GM20431 (cell line): ENCODE data around the gene RELN.
"Not testable (repeated sequence)": the region's sequence is repeated elsewhere in the genome, so short reads cannot be mapped to it uniquely, and the experiment has no call there.

ENCODE experiments used
- in situ Hi-C: fragments of 300-500 bp; cut with MseI, MboI; formaldehyde crosslinking; loops from one replicate; pipeline ENCODE4 v1.15.0; 2020; ENCODE audit warnings: low sequenced_read_pairs; ENCODE audit not compliant: unreplicated experiment

The RELN gene

DNA sequence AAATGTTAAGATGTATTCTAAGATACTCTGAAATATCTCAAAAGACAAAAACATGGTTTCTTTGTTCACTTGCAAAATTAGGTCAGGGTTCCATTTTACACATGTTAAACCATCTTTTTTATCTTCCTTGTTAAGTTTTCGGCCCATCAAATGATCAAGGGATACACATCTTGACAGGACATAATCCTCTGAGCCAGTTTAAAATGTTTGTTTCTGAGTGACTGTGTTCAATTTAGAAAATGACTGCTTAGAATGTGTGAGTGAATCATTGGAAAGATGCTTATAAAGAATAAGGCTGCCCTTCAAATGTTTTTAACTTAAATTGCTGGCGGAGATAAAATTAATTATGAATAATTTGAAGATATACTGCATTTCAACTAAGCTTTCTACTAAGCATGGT is 447.5 kb downstream of the RELN start:
- in situ Hi-C loops, result no loop called here

DNA sequence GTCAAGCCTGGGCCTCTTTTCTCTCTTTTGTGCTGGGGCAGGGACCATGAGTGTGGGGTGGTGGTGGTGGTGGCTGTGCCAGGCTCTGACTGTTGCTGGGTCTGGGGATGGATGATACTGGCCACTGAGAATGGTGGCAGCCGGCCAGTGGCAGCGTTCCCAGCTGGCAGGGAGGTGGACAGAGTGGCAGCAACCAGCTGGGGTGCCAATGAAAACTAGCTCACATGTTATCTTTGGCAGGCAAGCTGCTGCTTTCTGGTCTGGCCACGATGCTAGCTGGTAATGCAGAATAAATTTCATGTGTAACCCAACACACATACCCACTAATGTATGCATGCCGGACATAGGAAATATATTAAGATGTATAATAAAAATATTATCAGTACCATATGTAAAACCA is 448.4 kb downstream of the RELN start:
- in situ Hi-C loops, result no loop called here

DNA sequence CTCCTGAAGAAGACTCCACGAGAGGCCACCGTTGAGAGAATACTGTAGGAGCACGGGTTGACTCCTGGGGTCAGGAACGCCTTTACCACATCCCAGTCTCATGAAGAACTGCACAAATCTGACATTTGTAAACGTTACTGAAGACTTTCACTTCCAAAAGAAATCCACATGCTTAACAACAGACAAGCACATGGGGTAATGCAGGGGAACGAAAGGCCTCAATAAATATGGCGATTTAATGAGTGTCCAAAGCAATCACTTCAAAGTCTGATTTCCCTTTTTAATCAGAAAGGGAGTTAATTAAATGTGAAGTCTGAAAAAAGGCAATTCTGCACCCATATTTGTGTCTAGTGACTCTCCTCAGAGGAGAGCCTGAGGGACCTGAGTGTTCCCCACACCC is 449.1 kb downstream of the RELN start:
- in situ Hi-C loops, result no loop called here

DNA sequence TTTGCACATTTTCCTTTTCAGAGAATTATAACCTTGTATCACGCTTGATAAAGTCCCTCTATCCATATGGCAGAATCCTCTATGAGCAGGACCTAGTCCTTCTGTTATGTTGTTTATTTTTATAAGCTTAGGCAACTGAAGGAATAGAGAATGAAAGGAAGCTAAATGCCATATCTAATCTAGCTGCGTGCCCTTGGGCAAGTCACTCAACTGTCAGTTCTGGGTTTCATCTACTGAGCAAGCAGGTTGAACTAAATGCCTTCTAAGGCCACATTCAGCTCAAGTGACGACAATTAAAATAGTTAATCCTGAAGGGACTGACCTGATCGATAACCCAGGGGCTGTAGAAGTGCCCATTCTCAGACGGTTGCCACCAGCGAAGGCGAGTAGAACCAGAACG is 449.6 kb downstream of the RELN start:
- in situ Hi-C loops, result no loop called here

DNA sequence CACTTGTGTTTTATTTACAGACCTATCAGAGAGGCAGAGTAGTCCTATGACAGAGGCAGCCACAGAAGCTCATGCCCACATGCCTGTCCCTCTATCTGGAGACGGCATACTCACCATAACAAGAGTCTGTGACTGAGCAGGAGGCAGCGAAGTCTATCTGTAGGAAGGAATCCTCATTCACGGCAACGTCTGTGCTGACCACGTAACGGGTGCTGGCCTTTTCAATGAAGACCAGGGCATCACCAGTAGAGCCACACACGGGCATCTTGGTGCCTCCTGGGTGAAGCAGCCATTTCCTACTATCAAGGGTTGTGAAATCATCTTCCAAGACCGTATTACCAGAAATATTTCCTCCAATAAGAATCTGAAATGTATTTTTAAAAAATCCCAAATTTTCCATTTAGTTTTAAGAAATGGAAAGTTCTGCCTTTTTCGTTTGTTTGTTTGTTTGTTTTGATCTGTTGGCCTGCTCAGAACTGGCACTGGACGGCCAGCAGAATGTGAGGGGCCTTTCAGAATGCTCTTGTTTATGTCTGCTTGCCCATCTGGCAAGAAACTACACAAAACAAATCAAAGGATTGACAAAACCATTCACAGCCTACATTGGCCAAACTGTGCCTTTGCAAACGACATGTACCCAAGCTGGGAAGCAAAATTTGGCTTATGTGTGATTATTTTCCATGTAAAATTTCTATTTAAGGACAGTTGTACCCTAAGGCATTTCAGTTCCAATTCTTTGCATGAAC is 450.3 kb downstream of the RELN start:
- in situ Hi-C loops, result no loop called here

DNA sequence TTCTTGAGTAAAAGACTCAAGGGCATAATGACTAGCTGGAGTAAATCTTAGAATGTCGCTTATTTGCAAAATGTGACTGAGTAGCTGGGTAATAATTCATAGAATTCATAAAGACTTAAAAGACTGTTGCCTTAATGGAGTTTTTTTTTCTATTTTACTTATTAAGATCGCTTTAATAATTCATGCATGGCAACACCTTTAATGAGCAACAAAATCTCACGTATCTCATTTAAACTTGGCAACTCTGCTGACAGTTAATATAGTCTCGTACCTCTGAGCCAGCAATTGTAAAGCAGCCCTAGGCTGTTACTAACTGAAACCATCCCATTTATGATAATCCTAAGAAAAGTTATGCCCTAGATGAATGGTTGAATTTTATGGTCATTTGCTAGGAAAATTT is 455.7 kb downstream of the RELN start:
- in situ Hi-C loops, result no loop called here

DNA sequence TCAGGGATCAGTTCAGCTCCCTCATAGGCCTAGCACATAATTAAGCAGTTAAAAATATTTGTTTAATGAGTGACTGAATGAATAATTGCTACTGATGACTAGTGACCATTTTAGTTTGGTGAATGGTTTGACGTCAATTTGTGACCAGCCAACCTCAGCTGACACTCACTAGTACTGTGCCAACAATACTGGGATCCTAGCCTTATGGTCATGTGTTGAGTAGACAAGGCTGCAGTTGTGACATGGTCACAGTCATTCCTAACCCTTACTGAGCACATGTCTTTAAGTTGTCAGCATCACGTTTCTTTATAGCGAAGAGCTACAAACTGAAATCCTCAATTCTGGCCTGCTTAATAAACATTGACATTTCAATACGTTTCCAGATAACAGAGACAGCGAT is 456.5 kb downstream of the RELN start:
- in situ Hi-C loops, result no loop called here

DNA sequence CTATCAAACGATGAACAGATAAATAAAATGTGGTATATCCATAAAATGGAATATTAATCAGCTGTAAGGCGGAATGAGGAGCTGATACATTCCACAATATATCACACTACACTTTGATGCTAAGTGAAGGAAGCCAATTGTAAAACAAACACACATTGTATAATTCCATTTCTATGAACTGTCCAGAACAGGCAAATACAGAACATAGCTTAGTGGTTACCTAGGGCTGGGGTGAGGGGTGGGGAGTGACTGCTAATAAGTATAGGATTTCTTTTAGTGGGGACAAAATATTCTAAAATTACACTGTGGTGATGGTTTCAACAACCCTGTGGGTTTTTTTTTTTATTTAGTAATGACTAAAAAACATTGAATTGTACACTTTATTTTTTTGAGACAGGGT is 461.3 kb downstream of the RELN start:
- in situ Hi-C loops, result no loop called here

DNA sequence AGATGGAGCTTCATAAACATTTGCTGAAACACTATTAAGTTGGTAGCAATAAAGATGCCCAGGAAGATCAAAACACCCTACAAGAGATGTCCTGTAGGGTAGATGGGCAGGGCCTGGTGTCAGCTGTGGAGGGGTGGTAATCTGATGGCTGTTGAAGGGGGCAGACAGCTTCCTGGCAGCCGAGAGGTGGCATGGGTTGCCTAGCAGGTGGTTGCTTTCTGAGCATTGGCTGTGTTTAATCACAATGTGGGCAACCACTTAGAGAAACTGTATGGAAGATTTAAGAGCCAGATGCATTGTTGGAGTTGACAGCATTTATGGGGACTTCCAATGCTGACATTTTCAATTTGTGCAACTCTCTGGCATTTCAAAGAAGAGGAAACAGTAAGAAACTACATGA is 463.5 kb downstream of the RELN start:
- in situ Hi-C loops, result no loop called here

DNA sequence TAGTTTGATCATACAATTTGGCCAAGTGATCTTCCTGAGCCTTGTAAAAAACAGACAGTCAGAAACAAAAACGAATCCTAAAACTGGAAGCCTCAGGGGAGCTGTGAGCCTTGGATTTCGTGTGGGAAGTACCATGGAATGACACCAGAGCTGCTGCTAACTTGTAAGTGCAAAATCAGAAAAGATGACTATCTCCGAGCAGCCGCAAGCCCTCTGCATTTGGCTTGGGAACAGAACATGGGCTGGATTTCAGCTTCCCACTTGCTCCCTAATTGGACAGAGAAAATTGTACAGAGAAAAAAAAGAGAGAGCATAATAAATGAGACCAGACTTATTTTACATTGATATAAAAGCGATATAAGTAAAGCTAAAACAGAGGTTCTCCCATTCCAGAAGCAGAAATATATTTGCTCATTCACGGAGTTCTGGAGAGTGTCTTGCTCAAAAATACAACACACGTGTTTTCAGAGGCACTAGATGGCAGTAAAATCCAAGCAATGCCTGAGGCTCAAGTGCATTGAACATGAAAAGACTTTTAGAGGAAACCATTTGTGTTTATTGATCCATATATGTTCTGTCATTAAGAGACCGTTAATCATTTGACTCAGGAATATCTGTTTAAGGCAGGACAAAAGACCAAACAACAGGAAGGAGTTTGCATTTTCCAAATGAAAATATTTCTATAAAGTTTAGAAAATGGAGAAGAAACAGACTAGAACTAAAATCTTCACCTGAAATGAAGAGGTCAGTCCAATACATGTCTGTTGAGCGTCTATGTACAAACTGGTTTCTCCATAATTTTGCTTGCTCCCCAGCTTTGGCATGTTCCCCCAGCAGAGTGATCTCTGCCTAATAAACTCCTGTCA is 465.2 kb downstream of the RELN start:
- in situ Hi-C loops, result no loop called here

DNA sequence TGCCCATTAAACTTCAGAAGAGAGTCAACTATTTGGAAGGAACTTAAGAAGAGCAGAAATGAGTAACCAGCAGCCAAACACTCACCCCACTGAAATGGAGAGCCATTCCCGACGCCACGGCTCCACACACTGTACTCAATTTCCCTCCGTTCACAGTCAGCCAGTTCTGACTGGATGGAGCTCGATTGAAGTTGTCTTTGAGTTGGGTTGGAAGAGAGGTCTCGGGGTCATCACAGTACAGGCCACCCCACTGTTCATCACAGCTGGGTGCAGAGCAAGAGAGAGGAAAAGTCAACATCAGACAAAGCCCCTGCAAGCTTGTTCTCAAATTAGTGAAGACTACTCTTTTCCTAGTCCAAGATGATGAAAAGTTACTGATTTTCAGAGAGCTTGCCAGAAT is 467.5 kb downstream of the RELN start:
- in situ Hi-C loops, result no loop called here

DNA sequence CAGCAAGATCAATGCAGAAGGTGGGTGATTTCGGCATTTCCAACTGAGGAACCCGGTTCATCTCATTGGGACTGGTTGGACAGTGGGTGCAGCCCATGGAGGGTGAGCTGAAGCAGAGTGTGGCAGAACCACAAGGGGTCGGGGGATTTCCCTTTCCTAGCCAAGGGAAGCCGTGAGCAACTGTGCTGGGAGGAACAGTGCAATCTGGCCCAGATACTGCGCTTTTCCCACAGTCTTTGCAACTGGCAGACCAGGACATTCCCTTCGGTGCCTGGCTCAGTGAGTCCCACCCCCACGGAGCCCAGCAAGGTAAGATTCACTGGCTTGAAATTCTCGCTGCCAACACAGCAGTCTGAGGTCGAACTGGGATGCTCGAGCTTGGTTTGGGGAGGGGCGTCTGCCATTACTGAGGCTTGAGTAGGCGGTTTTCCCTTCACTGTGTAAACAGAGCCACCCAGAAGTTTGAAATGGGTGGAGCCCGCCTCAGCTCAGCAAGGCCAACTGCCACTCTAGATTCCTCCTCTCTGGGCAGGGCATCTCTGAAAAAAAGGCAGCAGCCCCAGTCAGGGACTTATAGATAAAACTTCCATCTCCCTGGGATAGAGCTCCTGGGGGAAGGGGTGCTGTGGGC is 484.8 kb downstream of the RELN start:
- in situ Hi-C loops, result no loop called here

DNA sequence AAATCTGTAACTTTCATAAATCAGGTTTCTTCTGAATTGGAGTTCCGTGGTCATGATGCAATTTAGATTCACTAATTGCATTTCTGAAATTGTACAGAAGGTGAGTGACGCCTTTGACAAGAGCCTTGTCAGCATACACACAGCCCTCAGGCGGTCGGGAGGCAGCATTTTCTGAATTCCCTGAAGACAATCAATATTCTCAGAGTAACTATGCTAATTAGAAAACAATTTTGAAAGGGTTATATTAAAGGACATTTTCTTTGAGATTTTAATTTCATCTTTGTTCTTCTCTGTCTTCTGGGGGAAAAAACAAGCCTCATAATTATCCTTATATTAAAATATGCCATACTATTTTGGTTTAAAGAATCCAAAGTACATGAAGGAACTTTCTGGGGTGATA is 488.3 kb downstream of the RELN start:
- in situ Hi-C loops, result no loop called here

DNA sequence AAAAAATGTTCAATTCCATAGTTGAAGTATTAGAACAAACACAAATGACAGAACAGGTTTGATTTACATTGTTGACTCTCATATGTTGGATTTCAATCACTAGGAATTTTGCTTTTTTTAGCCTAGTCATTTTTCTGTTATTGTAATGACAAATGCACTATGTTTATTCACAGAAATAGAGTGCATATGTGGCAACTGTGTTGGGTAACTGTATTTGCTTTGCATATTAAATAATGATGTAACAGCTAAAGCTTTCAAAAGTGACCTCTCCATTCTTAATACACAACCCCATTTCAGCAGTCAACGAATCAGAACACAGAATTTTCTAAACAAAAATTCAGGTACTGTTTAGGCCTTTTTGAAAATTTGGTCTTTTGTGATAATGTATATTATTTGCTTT is 489.5 kb downstream of the RELN start:
- in situ Hi-C loops, result no loop called here

DNA sequence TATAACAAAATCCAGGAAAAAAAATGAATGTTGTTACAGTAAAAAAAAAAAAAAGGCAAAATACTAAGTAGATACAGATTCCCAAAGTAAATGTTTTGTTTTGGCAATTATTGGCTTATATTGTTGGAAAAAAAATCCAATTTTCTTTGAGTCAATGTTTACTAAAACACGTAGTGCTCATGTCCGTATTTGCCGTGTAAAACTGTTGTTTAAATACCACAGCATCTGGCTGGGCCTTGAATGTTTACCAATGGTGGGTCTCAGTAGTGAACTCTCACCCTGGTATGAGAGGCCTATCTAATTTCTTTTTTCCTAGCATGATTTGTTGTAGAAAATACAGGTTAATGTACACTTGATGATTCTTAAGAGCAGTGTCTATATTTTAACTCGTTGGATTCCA is 502.0 kb downstream of the RELN start:
- in situ Hi-C loops, result no loop called here

DNA sequence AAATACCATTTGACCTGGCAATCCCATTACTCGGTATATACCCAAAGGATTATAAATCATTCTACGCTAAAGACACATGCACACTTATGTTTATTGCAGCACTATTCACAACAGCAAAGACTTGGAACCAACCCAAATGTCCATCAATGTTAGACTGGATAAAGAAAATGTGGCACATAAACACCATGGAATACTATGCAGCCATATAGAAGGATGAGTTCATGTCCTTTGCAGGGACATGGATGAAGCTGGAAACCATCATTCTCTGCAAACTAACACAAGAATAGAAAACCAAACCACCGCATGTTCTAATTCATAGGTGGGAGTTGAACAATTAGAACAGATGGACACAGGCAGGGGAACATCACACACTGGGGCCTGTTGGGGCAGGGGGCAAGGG is 502.6 kb downstream of the RELN start:
- in situ Hi-C loops, result not testable (repeated sequence)

DNA sequence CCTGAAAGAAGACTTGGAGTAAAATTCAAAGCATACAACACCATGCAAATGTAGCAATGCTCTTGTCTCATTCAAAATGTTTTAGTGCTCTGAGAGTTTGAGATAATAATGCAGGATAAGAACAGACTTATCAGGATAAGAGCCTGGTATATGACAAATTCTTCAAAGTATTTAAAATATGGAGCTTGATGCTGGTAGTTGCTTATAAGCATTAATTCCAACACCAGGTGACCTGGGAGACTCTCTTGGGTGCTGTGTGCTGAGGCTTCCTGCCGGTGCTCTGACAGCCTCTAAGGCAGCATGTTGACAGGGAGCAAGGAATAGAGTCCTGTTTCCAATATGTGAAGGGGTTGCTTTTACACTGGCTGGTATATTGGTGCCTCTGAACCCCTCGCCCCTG is 508.7 kb downstream of the RELN start:
- in situ Hi-C loops, result no loop called here

DNA sequence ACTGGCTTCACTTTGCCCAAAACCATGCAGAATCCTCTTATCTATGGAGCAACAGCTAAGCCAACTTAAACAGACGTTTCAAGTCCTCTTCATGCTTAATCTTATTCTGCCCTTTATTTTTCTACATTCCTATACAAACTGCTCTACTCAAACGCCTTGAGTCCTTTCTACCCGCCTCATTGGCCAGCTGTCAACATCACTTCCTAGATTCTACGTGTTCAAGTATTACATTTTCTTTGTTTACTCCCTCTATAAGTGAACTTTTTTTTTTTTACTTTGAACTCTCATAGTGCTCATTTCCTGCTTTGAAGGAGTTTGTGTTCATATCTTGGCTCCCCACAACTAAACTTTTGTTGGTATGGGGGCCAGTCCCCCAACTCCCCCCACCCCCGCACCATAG is 514.5 kb downstream of the RELN start:
- in situ Hi-C loops, result no loop called here

DNA sequence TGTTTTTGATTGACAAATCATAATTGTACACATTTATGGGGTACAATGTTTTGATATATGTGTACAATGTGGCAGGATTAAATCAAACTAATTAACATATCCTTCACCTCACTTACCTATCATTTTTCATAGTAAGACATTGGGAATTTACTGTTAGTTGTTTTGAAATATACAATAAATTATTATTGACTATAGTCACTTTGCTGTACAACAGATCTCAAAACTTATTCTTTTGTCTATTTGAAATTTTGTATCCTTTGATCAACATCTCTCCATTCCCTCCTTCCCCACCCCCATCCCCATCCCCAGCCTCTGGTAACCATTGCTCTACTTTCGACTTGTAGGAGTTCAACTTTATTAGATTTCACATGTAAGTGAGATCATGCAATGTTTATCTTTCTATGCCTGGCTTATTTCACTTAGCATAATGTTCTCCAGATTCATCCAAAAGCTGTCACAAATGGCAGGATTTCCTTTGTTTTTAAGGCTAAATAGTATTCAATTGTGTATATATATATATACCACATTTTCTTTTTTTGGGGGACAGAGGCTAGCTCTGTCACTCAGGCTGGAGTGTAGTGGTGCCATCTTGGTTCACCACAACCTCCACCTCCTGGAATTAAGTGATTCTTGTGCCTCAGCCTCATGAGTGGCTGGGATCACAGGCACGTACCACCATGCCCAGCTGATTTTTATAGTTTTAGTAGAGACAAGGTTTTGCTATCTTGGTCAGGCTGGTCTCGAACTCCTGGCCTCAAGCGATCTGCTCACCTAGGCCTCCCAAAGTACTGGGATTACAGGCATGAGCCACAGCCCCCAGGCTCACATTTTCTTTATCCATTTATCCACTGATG is 520.1 kb downstream of the RELN start:
- in situ Hi-C loops, result no loop called here

DNA sequence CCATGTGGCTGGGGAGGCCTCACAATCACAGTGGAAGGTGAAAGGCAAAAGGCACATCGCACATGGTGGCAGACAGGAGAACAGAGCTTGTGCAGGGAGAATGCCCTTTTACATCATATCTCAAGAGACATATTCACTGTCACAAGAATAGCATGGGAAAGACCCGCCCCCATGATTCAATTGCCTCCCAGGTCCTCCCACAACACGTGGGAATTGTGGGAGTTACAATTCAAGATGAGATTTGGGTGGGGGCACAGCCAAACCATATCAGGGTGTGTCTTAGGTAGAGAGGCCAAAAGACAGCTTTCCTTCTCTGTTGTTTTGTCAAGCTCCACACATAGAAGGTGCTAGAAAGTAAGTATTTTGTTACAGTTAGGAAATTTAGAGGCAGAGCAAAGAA is 522.6 kb downstream of the RELN start:
- in situ Hi-C loops, result no loop called here
